Parathyroid adenoma (tissue), 2 donors: ENCODE data around the gene BDKRB1.

Experiments
- H2AFZ ChIP-seq: fragments of 300-600 bp; sonication (generic); one replicate; pipeline ENCODE4 v1.7.0; 2017; ENCODE audit warnings: antibody characterized with exemption, mild to moderate bottlenecking
- H3K27ac ChIP-seq: fragments of 300-600 bp; sonication (generic); one replicate; pipeline ENCODE4 v1.7.0; 2017
- H3K27me3 ChIP-seq: fragments of 300-600 bp; sonication (generic); one replicate; pipeline ENCODE4 v1.7.0; 2017; ENCODE audit warnings: low read length; ENCODE audit not compliant: control insufficient read depth, insufficient read depth
- H3K36me3 ChIP-seq: fragments of 300-600 bp; sonication (generic); one replicate; pipeline ENCODE4 v1.7.0; 2017; ENCODE audit warnings: low read length; ENCODE audit not compliant: control insufficient read depth, insufficient read depth
- H3K4me1 ChIP-seq: fragments of 300-600 bp; sonication (generic); one replicate; pipeline ENCODE4 v1.7.0; 2017; ENCODE audit warnings: control low read depth
- H3K4me2 ChIP-seq: fragments of 300-600 bp; sonication (generic); one replicate; pipeline ENCODE4 v1.7.0; 2017; ENCODE audit warnings: low read length
- H3K4me3 ChIP-seq: fragments of 300-600 bp; sonication (generic); one replicate; pipeline ENCODE4 v1.7.0; 2017; ENCODE audit warnings: low read depth, low read length
- H3K79me2 ChIP-seq: fragments of 300-600 bp; sonication (generic); one replicate; pipeline ENCODE4 v1.7.0; 2017; ENCODE audit warnings: control low read depth
- H3K9ac ChIP-seq: fragments of 300-600 bp; sonication (generic); one replicate; pipeline ENCODE4 v1.7.0; 2017; ENCODE audit warnings: mild to moderate bottlenecking
- H3K9me3 ChIP-seq: fragments of 300-600 bp; sonication (generic); one replicate; pipeline ENCODE4 v1.7.0; 2017; ENCODE audit warnings: low read length; ENCODE audit not compliant: control insufficient read depth
- TF ChIP-seq, protein P1 (sequence below): fragments of 300-600 bp; sonication (generic); IDR thresholded peaks from one replicate; pipeline ENCODE4 v1.7.0; 2017; ENCODE audit warnings: antibody characterized with exemption, mild to moderate bottlenecking
- donor health status: primary hyperparathyroidism.

The BDKRB1 gene

DNA sequence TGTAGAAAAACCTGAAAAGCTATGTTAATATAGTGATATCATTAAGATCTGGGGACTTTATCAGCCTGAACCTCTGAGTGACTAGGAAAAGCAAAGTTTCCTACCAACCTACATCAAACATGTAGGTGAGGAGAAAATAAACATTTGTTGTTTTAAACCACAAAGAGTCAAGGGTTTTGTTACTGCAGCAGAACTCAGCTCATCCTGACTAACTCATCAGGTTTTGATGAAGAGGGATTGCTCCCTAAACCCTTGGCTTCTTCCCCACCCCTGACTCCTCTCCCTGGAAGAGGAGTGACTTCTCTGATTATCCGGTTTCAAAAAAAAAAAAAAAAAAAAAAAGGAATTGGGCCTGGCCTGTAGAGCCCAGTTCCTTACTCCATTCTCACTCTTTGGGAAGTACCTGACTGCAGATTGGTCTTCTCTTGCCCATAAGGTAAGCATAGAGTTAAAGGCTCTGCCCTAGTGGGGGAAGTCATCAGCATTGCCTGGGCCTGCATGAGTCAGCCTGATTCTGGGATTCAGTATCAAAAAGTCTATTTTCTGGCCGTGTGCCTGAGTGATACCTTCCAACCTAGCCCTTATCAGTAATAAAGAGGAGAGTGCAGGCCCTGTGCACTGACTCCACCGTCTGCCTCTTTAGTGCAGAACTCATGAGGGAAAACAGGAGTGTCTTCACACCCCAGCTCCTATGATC lies 16.9 kb downstream of the BDKRB1 start:
- no peaks in the 10 kb centered on the region for H3K27me3 ChIP-seq
- no peak overlapping the region for H3K4me2 ChIP-seq
- no peak overlapping the region for H3K27ac ChIP-seq
- no peaks in the 10 kb centered on the region for H3K4me1 ChIP-seq
- no peaks in the 10 kb centered on the region for H3K9me3 ChIP-seq
- no peak overlapping the region for H3K4me3 ChIP-seq
- H2AFZ ChIP-seq = no peak overlapping the region
- no peaks in the 10 kb centered on the region for H3K36me3 ChIP-seq
- TF ChIP-seq, protein P1, sequence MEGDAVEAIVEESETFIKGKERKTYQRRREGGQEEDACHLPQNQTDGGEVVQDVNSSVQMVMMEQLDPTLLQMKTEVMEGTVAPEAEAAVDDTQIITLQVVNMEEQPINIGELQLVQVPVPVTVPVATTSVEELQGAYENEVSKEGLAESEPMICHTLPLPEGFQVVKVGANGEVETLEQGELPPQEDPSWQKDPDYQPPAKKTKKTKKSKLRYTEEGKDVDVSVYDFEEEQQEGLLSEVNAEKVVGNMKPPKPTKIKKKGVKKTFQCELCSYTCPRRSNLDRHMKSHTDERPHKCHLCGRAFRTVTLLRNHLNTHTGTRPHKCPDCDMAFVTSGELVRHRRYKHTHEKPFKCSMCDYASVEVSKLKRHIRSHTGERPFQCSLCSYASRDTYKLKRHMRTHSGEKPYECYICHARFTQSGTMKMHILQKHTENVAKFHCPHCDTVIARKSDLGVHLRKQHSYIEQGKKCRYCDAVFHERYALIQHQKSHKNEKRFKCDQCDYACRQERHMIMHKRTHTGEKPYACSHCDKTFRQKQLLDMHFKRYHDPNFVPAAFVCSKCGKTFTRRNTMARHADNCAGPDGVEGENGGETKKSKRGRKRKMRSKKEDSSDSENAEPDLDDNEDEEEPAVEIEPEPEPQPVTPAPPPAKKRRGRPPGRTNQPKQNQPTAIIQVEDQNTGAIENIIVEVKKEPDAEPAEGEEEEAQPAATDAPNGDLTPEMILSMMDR = no peak
- H3K79me2 ChIP-seq = no peaks in the 10 kb centered on the region
- no peak overlapping the region for H3K9ac ChIP-seq

DNA sequence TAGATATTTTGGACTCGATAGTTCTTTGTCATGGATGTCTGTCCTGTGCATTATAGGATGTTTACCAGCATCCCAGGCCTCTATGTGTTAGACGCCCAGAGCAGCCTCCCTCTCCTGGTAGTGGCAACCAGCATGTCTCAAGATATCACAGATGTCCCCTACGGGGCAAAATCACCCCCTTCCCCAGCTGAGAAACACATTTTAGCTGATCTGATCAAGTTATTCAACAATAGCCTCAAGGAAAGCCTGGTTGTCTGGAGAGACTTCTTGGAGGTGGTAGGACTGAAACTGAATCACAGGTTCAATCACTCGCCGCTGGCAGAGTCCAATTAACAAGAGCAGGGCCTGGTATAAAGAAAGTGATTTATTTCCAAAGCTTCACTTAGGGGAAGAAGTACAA lies 17.6 kb downstream of the BDKRB1 start:
- Histone ChIP-seq H2AFZ (no peak overlapping the region), H3K27me3 (no peaks in the 10 kb centered on the region), H3K4me1 (no peaks in the 10 kb centered on the region), H3K4me2 (no peak overlapping the region), H3K9ac (no peak overlapping the region), H3K27ac (no peak overlapping the region), H3K9me3 (no peaks in the 10 kb centered on the region), H3K4me3 (no peak overlapping the region), H3K36me3 (no peaks in the 10 kb centered on the region), H3K79me2 (no peaks in the 10 kb centered on the region)
- TF ChIP-seq, protein P1 = no peak

DNA sequence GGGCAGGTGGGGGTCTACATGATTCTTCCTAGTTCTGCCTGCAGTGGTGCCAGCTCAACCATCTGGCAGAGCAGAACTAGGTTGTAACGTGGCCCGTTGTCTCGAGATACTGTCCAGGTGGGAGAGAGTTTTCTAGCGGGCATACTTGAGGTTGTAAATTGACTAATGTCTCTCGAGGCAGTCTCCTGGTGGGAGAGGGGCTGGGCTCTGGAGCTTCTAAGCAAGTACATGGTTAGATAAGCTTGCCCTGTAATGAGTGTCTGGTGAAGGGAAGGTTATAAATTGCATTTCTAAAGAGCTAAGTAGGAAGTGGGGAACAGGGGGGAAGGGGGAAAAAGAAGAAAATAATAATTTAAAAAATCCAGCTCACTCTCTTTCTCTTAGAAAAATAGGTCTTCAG lies 18.1 kb downstream of the BDKRB1 start:
- H3K4me2 ChIP-seq = no peak overlapping the region

DNA sequence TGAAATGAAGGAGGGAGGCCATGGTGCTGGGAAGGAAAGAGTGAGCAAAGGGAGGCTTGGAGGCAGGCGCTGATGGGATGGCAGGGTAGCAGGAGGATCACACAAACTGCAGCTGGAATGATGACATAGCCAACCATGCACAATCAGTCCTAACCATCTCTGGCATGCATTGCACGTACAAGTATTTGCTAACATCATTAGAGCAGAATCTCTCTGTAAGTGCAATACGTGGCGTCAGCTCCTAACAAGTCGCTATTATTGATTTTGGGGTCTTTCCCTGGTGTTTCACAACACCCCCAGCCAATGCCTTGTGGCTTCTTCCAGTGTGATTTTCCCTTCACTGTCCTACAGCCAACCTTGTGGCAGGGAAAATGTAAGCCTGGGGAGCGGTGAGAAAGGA lies 18.5 kb downstream of the BDKRB1 start:
- Histone ChIP-seq H3K79me2 (no peaks in the 10 kb centered on the region), H3K4me3 (no peak overlapping the region), H2AFZ (no peak overlapping the region), H3K4me2 (no peak overlapping the region), H3K9ac (no peak overlapping the region), H3K36me3 (no peaks in the 10 kb centered on the region), H3K27me3 (no peaks in the 10 kb centered on the region), H3K4me1 (no peaks in the 10 kb centered on the region), H3K9me3 (no peaks in the 10 kb centered on the region), H3K27ac (no peak overlapping the region)
- TF ChIP-seq, protein P1 = no peak

More for the DNA sequence above, 18.1 kb downstream of the BDKRB1 start:
- no peak overlapping the region for H2AFZ ChIP-seq
- no peaks in the 10 kb centered on the region for H3K9me3 ChIP-seq
- no peaks in the 10 kb centered on the region for H3K36me3 ChIP-seq
- H3K27me3 ChIP-seq = no peaks in the 10 kb centered on the region
- no peak overlapping the region for H3K4me3 ChIP-seq
- H3K27ac ChIP-seq = no peak overlapping the region
- no peak overlapping the region for H3K9ac ChIP-seq
- no peaks in the 10 kb centered on the region for H3K79me2 ChIP-seq
- no peaks in the 10 kb centered on the region for H3K4me1 ChIP-seq
- TF ChIP-seq, protein P1 = no peak
